Measurements from ENCODE around the gene IFNL2.
"Not testable (repeated sequence)": the region's sequence is repeated elsewhere in the genome, so short reads cannot be mapped to it uniquely, and the experiment has no call there.

IFNL2 gene

DNA sequence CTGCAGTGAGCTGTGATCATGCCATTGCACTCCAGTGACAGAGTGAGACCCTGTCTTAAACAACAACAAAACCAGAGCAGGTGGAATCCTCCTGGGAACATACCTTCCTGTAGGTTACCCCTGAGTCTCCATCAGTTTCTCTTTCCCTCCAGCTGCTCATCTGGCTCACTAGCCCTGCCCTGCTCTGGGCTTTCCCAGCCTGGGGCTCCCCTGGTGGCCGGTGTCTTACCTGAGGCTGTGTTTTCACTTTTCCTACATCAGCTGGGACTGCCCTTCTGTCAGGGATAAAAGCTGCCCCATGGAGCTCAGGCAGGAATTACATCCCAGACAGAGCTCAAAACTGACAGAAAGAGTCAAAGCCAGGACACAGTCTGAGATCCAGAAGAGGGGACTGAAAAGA, at the start of gene IFNL2:
Gene IFNL2, plus strand, starts transcription at position 312 of the 400 bp plus-strand sequence. CDS start 173 bp downstream, outside the sequence.
- H3K4me3 ChIP-seq (ENCODE audit: low read length): not testable (repeated sequence)

DNA sequence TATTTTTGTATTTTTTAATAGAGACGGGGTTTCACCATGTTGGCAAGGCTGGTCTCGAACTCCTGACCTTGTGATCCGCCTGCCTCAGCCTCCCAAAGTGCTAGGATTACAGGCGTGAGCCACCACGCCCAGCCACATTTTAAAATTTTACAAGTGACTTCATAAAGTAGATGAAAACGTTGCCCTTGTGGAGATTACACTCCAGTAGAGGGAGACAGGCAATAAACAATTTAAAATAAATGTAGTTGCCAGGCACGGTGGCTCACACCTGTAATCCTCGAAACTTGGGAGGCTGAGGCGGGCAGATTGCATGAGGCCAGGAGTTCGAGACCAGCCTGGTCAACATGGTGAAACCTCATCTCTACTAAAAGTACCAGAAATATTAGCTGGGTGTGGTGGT, 49.1 kb upstream of the IFNL2 start:
- H3K4me3 ChIP-seq (ENCODE audit: low read length): not testable (repeated sequence)

GRCh38 chr19:39223703-39224279, 44.4 kb upstream of the IFNL2 start:
- H3K4me3 ChIP-seq (ENCODE audit: low read length): no peak overlapping the region
- no peak for TF ChIP-seq ZNF274 (IDR thresholded peaks at IDR 0.05; ENCODE audit: low read depth, low read length)

- no peak for TF ChIP-seq ZNF274 (IDR thresholded peaks at IDR 0.05; ENCODE audit: low read depth, low read length)
- H3K4me3 ChIP-seq (ENCODE audit: low read length): no peak overlapping the region
These were observed 43.3 kb upstream of the IFNL2 start for GRCh38 chr19:39224910-39225309.

DNA sequence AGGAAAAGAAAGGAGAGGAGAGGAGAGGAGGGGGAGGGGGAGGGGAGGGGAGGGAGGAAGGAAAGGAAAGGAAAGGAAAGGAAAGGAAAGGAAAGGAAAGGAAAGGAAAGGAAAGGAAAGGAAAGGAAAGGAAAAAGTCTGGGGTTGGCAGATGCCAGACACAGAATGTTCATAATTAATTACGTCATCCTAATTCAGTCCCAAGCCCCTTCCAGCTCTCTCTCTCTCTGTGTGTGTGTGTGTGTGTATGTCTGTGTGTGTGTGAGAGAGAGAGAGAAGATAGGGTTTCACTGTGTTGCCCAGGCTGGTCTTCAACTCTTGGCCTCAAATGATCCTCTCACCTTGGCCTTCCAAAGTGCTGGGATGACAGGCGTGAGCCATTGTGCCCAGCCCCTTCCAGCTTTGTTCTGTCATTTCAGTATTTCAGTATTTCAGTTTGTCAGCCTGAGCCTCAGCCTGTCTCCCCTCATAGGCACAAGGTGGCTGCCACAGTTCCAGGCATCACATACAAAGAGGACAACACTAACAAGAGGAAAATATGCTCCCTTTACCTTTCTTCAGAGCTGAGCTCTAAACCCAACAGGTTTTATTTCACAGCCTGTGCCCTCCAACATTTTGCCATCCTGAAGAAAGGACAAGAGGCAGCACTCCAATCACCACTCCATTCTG, 38.0 kb upstream of the IFNL2 start:
- H3K4me3 ChIP-seq (ENCODE audit: low read length): no peak overlapping the region
- no peak for TF ChIP-seq ZNF274 (IDR thresholded peaks at IDR 0.05; ENCODE audit: low read depth, low read length)

GRCh38 chr19:39232708-39233107, 35.5 kb upstream of the IFNL2 start:
- TF ChIP-seq ZNF274 (IDR thresholded peaks at IDR 0.05; ENCODE audit: low read depth, low read length): no peak
- H3K4me3 ChIP-seq (ENCODE audit: low read length): no peak overlapping the region

GRCh38 chr19:39236527-39236926, 31.7 kb upstream of the IFNL2 start:
- H3K4me3 ChIP-seq (ENCODE audit: low read length): no peak overlapping the region
- no peak for TF ChIP-seq ZNF274 (IDR thresholded peaks at IDR 0.05; ENCODE audit: low read depth, low read length)

- H3K4me3 ChIP-seq (ENCODE audit: low read length): no peak overlapping the region
- TF ChIP-seq ZNF274 (IDR thresholded peaks at IDR 0.05; ENCODE audit: low read depth, low read length): no peak
These were observed 30.7 kb upstream of the IFNL2 start for GRCh38 chr19:39237200-39238184.

DNA sequence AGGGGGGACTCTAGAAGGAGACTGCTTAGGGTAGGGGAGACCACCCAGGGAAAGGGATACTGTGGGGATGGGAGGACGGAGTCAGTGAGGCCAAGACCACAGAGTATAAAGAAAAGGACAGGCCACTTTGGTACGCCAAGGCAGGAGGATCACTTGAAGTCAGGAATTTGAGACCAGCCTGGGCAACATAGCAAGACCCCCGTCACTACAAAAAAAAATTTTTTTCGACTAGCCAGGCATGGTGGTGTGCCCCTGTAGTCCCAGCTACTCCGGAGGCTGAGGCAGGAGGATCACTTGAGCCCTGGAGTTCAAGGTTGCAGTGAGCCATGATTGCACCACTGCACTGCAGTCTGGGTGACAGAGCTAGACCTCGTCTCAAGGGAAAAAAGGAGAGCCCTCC, 30.0 kb upstream of the IFNL2 start:
- H3K4me3 ChIP-seq (ENCODE audit: low read length): no peak overlapping the region
- TF ChIP-seq ZNF274 (IDR thresholded peaks at IDR 0.05; ENCODE audit: low read depth, low read length): no peak

GRCh38 chr19:39238944-39239343, 29.3 kb upstream of the IFNL2 start:
- TF ChIP-seq ZNF274 (IDR thresholded peaks at IDR 0.05; ENCODE audit: low read depth, low read length): no peak
- H3K4me3 ChIP-seq (ENCODE audit: low read length): no peak overlapping the region

DNA sequence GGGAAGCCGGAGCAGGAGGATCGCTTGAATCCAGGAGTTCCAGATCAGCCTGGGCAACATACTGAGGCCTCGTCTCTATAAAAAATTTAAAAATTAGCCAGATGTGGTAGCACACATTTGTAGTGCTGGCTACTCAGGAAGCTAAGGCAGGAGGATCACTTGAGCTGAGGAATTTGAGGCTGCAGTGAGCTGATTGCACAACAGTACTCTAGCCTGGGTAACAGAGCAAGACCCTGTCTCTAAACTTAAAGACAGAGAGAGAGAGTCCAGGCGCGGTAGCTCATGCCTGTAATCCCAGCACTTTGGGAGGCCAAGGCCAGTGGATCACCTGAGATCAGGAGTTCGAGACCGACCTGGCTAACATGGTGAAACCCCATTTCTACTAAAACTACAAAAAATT, 27.8 kb upstream of the IFNL2 start:
- H3K4me3 ChIP-seq (ENCODE audit: low read length): no peak overlapping the region
- no peak for TF ChIP-seq ZNF274 (IDR thresholded peaks at IDR 0.05; ENCODE audit: low read depth, low read length)

DNA sequence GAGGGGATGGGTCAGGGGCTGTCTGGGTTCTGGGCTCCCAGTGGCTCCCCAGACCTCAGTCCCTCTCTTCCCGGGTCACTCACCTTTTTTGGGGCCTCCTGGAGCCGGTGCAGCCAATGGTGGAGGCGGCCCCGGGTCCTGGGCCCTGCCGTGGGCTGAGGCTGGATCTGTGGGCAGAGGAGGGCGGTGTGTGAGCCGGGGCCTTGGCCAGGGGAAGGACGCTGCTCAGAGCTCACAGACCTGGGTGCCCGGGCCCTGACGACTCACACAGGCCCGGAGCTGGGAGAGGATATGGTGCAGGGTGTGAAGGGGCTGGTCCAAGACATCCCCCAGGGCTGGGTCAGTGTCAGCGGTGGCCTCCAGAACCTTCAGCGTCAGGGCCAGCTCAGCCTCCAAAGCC, 24.5 kb upstream of the IFNL2 start:
- not testable (repeated sequence) for H3K4me3 ChIP-seq (ENCODE audit: low read length)

- not testable (repeated sequence) for H3K4me3 ChIP-seq (ENCODE audit: low read length)
These were observed 23.6 kb upstream of the IFNL2 start, which contains the start of gene IFNL3 for GRCh38 chr19:39244410-39245100. TSS of gene IFNL3 (minus strand) at chr19:39245006. CDS start at chr19:39244967, 39 bp downstream.

DNA sequence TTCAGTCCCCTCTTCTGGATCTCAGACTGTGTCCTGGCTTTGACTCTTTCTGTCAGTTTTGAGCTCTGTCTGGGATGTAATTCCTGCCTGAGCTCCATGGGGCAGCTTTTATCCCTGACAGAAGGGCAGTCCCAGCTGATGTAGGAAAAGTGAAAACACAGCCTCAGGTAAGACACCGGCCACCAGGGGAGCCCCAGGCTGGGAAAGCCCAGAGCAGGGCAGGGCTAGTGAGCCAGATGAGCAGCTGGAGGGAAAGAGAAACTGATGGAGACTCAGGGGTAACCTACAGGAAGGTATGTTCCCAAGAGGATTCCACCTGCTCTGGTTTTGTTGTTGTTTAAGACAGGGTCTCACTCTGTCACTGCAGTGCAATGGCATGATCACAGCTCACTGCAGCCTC, 23.0 kb upstream of the IFNL2 start:
- H3K4me3 ChIP-seq (ENCODE audit: low read length): not testable (repeated sequence)

All from GM08714 (cell line).